ENCODE measurements around the gene NBEA. TPM values are rescaled to one million over a fixed set of nuclear protein-coding genes. Genes with fewer than 3 reads are reported as not detected.

Gene NBEA
- total RNA-seq, 1 experiment from 2014 or later: 4.4 TPM

DNA sequence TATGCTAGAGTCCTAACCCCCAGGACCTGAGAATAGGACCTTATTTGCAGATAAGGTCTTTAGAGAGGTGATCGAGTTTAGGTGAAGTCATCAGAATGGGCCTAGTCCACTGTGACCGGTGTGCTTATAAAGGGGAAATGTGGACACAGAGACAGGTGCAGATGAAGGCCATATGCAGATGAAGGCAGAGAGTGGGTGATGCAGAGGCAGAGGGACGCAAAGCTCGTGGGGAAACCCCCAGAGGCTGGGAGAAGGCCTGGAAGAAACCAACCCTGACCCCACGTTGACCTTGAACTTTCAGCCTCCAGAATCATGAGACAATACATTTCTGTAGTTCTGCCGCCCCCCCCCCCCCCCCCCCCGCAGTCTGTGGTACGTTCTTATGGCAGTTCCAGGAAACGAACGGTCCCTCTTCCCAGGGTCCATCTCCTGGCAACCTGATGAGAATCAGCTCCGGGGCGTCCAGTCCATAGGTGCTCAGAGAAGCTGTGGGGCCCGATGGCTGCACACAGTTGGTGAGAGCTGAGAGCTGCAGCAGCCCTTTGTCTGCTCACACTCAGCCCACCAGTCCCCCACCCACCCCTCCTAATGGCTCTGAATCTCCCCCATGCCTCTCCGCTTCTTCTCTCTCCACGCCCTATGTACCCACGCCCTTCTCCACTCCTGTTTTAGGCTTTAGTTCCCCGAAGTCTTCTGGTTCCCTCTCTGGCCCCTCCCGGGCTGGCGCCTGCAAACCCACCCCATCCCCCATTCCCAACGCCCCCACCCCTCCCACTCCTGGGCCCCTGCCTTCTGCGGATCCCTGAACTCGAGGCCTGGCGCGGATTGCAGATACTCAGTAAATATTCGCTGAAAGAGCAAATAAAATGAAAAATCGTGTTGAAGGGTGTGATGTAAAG is 752.7 kb downstream of the NBEA start:
- H3K4me3 ChIP-seq (ENCODE audit: low read length): no peak overlapping the region
- no peaks in the 10 kb centered on the region for H3K36me3 ChIP-seq (ENCODE audit: low read depth, low read length)
- no peak overlapping the region for H3K27ac ChIP-seq (ENCODE audit: low read length)
- CTCF ChIA-PET: no interaction called here
- H4K20me1 ChIP-seq (ENCODE audit: low read length): no peaks in the 10 kb centered on the region
- H3K9me2 ChIP-seq (replicated peaks; ENCODE audit: low read length): no peaks in the 10 kb centered on the region
- no peaks in the 10 kb centered on the region for H3K79me2 ChIP-seq (ENCODE audit: low read length)
- no peaks in the 10 kb centered on the region for H3K27me3 ChIP-seq (ENCODE audit: low read length)
- H3K4me1 ChIP-seq (ENCODE audit: insufficient read depth, low read length): peaks cover 12% of the 10 kb centered on the region; the same call in 1 of the 2 replicates
- intact Hi-C loops (cut with micrococcal nuclease): no loop called here
- ATAC-seq (no peak), DNase-seq (no peak)
- BruUV-seq (replicated peaks): no TSS peak
- H3F3A ChIP-seq (ENCODE audit: low read length, unreplicated experiment): no peaks in the 10 kb centered on the region
- POLR2A ChIA-PET (ENCODE audit: unreplicated experiment): no interaction called here
- no peak overlapping the region for H2AFZ ChIP-seq (ENCODE audit: low read length)
- no peak overlapping the region for H3K4me2 ChIP-seq (ENCODE audit: low read length)
- no peaks in the 10 kb centered on the region for H3K9me3 ChIP-seq (ENCODE audit: low read length)
- no peak overlapping the region for H3K9ac ChIP-seq (ENCODE audit: low read length)
- TF ChIP-seq EZH2phosphoT487 (IDR thresholded peaks at IDR 0.05; ENCODE audit: borderline replicate concordance, low read length) (no peak), EZH2 (IDR thresholded peaks at IDR 0.05; ENCODE audit: low read length, unreplicated experiment) (no peak), CTCF (conservative IDR thresholded peaks at IDR 0.05; ENCODE audit: low read depth, low read length) (no peak)

DNA sequence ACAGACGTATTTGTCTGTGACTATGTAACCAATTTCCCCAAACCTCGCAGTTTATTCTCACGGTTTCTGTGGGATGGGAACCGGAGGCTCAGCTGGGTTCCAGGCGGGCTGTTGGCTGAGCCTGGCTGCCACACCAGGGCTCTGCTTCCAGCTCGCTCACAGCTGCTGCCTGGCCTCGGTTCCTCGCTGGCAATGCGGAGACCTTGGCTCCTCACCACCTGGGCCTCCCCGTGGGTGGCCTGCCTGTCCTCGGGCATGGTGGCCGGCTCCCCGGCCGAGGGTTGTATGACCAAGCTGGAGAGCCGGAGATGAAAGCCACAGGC is 753.3 kb downstream of the NBEA start:
- no peaks in the 10 kb centered on the region for H4K20me1 ChIP-seq (ENCODE audit: low read length)
- ATAC-seq (no peak), DNase-seq (no peak)
- no peak overlapping the region for H3K4me3 ChIP-seq (ENCODE audit: low read length)
- H3K4me2 ChIP-seq (ENCODE audit: low read length): no peak overlapping the region
- intact Hi-C loops (cut with micrococcal nuclease): no loop called here
- H3K9ac ChIP-seq (ENCODE audit: low read length): no peak overlapping the region
- no peaks in the 10 kb centered on the region for H3K27me3 ChIP-seq (ENCODE audit: low read length)
- H3K36me3 ChIP-seq (ENCODE audit: low read depth, low read length): no peaks in the 10 kb centered on the region
- no peak for TF ChIP-seq EZH2 (IDR thresholded peaks at IDR 0.05; ENCODE audit: low read length, unreplicated experiment)
- no peak for TF ChIP-seq CTCF (conservative IDR thresholded peaks at IDR 0.05; ENCODE audit: low read depth, low read length)
- no peak for TF ChIP-seq EZH2phosphoT487 (IDR thresholded peaks at IDR 0.05; ENCODE audit: borderline replicate concordance, low read length)
- H3K4me1 ChIP-seq (ENCODE audit: insufficient read depth, low read length): peaks cover 18% of the 10 kb centered on the region; the same call in 1 of the 2 replicates
- ChIA-PET CTCF (no interaction called here), POLR2A (ENCODE audit: unreplicated experiment) (no interaction called here)
- H3K79me2 ChIP-seq (ENCODE audit: low read length): no peaks in the 10 kb centered on the region
- H2AFZ ChIP-seq (ENCODE audit: low read length): no peak overlapping the region
- BruUV-seq (replicated peaks): no TSS peak
- H3F3A ChIP-seq (ENCODE audit: low read length, unreplicated experiment): no peaks in the 10 kb centered on the region
- H3K9me2 ChIP-seq (replicated peaks; ENCODE audit: low read length): no peaks in the 10 kb centered on the region
- H3K27ac ChIP-seq (ENCODE audit: low read length): no peak overlapping the region
- H3K9me3 ChIP-seq (ENCODE audit: low read length): no peaks in the 10 kb centered on the region

DNA sequence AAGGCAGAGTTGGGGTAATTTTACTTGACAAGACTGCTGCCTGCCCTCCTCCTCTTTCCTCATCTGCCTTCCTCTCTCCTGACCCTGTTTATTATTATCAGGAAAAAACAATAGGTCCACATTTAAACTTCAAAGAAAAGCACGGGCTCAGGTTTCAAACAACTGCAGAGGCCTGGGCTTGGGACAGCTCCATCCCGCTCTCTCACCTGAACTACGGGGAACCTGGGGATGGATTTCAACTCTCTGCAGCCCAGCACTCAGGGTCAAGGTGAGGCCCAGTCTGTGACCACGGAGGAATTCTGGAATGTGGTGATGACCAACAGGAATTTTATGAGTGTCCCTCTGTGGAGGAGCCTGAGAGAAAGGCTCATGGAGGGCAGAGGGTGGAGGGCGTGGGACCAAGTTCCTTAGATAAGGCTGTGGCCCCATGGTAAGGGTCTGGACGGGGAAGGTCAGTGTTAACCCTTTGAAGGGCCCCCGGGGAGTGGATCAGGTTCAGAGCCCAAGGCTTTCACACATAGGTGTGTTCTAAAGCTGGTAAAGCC is 755.2 kb downstream of the NBEA start:
- ChIA-PET POLR2A (ENCODE audit: unreplicated experiment) (no interaction called here), CTCF (interaction anchor here (0.5 kb wide), 1 partner anchor 418 kb away, joined by 3 read pairs; no protein-coding TSS in a partner anchor)
- ATAC-seq: no peak
- intact Hi-C loops (cut with micrococcal nuclease): no loop called here
- no TSS peak for BruUV-seq (replicated peaks)
- TF ChIP-seq EZH2phosphoT487 (IDR thresholded peaks at IDR 0.05; ENCODE audit: borderline replicate concordance, low read length): no peak
- Histone ChIP-seq H3K79me2 (ENCODE audit: low read length) (no peaks in the 10 kb centered on the region), H3K9me2 (replicated peaks; ENCODE audit: low read length) (no peaks in the 10 kb centered on the region), H3K4me2 (ENCODE audit: low read length) (no peak overlapping the region), H3K4me1 (ENCODE audit: insufficient read depth, low read length) (peaks cover 19% of the 10 kb centered on the region; the same call in 1 of the 2 replicates), H3K9ac (ENCODE audit: low read length) (no peak overlapping the region), H3K4me3 (ENCODE audit: low read length) (no peak overlapping the region), H3K9me3 (ENCODE audit: low read length) (no peaks in the 10 kb centered on the region), H3K36me3 (ENCODE audit: low read depth, low read length) (no peaks in the 10 kb centered on the region), H3F3A (ENCODE audit: low read length, unreplicated experiment) (no peaks in the 10 kb centered on the region), H4K20me1 (ENCODE audit: low read length) (no peaks in the 10 kb centered on the region), H3K27me3 (ENCODE audit: low read length) (no peaks in the 10 kb centered on the region), H3K27ac (ENCODE audit: low read length) (no peak overlapping the region), H2AFZ (ENCODE audit: low read length) (no peak overlapping the region)
- DNase-seq: no peak
